HG03135 (cell line): ENCODE data around the gene MIEN1.
"Not testable (repeated sequence)": the region's sequence is repeated elsewhere in the genome, so short reads cannot be mapped to it uniquely, and the experiment has no call there.

Source experiments
- ATAC-seq: cut with Tn5 transposase; IDR thresholded peaks from one replicate; pipeline ENCODE4 v1.9.1; 2021; ENCODE audit warnings: mild to moderate bottlenecking, moderate library complexity; ENCODE audit not compliant: unreplicated experiment

MIEN1 gene

DNA sequence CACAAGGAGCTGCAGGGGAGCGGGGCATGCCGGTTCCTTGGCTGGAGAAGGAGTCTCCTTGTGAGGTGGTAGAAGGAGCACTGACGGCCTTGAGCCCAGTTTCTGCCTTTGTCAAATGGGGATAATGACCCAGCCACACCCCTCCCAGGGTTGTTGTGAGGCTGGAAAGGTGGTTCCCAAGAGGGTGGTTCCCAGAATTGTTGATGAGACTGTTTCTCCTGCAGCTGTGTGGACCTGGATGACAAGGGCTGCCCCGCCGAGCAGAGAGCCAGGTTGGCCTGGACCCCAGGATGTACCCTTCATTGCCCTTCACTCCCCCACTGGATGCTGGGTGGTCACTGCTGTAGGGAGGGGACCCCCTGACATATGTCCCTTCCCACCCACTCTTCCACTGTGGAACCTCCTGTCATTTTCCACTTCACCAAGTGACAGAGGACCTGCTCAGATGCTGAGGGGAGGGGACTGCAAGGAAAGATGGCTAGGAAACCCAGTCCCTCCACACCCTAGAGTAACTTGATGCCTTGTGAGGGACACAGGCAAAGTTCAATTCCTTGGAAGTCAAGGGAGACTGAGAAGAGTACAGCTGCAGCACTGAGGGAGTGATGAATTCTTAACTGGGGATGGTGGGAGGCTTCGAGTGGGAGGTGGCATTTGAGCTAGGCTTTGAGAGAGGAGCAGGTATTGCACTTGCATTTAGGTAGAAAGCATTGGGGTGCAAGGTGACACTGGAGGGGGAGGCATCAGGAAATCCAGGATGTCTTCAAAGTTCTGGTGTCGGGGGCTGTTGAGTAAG is 10.6 kb downstream of the MIEN1 start:
- ATAC-seq = no peak

- no peak for ATAC-seq
Observed at GRCh38 chr17:39717660-39718059, 12.7 kb downstream of the MIEN1 start.

GRCh38 chr17:39716879-39717536 is 13.3 kb downstream of the MIEN1 start:
- ATAC-seq = no peak

DNA sequence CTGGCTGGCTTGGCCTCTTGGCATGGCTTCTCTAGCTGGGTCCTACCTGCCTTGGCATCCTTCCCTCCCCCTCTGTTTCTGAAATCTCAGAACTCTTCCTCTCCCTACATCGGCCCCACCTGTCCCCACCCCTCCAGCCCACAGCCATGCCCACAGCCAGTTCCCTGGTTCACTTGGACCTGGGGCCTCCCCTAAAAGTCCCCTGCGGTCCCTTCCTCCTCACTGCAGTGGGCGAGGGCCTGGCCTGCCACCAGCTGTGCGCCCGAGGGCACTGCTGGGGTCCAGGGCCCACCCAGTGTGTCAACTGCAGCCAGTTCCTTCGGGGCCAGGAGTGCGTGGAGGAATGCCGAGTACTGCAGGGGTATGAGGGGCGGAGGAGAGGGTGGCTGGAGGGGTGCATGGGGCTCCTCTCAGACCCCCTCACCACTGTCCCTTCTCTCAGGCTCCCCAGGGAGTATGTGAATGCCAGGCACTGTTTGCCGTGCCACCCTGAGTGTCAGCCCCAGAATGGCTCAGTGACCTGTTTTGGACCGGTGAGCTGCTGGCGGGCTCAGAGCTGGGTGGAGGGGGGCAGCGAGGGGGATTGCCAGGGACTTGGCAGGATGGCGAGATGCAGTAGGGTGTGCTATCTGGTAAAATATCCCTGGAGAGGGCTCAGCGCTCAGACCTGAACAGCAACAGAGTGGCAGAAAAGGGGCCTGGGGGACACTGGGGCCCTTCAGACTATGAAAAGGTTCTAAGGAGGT is 14.1 kb downstream of the MIEN1 start:
- no peak for ATAC-seq

DNA sequence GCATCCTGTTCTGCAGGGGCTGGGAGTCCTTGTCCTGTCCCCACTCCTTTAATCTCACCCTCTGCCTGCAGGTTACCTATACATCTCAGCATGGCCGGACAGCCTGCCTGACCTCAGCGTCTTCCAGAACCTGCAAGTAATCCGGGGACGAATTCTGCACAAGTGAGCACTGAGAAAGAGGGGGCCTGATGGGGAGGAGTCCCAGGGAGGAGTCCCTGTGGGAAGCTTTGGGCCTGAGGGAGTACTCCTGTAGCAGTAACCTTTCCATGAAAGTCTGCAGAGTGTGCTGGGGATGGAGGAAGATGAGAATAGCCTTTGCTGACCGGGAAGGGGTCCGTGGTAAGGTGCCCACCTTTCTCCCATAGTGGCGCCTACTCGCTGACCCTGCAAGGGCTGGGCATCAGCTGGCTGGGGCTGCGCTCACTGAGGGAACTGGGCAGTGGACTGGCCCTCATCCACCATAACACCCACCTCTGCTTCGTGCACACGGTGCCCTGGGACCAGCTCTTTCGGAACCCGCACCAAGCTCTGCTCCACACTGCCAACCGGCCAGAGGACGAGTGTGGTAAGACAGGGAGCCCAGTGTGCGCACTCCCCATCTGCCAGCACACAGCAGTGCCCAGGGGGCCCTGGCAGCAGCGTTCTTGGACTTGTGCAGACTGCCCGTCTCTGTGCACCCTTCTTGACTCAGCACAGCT is 14.8 kb downstream of the MIEN1 start:
- no peak for ATAC-seq

- no peak for ATAC-seq
Observed at GRCh38 chr17:39714234-39714633, 16.1 kb downstream of the MIEN1 start.

DNA sequence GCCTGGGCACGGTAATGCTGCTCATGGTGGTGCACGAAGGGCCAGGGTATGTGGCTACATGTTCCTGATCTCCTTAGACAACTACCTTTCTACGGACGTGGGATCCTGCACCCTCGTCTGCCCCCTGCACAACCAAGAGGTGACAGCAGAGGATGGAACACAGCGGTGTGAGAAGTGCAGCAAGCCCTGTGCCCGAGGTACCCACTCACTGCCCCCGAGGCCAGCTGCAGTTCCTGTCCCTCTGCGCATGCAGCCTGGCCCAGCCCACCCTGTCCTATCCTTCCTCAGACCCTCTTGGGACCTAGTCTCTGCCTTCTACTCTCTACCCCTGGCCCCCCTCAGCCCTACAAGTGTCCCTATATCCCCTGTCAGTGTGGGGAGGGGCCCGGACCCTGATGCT is 18.5 kb downstream of the MIEN1 start:
- no peak for ATAC-seq

GRCh38 chr17:39711071-39711470 is 19.3 kb downstream of the MIEN1 start:
- not testable (repeated sequence) for ATAC-seq

GRCh38 chr17:39709998-39710964 is 20.1 kb downstream of the MIEN1 start:
- no peak for ATAC-seq

DNA sequence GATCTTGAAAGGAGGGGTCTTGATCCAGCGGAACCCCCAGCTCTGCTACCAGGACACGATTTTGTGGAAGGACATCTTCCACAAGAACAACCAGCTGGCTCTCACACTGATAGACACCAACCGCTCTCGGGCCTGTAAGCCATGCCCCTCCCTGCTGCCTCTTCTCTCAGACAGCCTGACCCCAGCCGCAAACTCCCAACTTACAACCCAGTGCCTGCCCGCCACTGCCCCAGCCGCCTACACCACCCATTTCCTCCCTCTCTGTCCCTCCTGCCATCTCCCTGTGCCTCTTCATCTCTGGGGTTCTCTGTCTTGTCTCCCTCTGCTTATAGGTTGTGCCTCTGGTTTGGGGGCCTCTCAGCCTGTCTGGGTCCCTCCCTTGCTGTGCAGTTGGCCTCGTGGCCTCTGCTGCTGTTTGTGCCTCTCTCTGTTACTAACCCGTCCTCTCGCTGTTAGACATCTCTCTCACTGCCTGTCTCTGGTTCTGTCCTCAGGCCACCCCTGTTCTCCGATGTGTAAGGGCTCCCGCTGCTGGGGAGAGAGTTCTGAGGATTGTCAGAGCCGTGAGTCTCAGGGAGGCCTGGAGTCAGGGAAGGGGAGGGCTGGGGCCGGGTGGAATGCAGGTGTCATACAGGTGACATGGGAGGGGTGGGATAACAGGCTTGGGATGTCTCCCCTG is 20.9 kb downstream of the MIEN1 start:
- ATAC-seq = no peak

DNA sequence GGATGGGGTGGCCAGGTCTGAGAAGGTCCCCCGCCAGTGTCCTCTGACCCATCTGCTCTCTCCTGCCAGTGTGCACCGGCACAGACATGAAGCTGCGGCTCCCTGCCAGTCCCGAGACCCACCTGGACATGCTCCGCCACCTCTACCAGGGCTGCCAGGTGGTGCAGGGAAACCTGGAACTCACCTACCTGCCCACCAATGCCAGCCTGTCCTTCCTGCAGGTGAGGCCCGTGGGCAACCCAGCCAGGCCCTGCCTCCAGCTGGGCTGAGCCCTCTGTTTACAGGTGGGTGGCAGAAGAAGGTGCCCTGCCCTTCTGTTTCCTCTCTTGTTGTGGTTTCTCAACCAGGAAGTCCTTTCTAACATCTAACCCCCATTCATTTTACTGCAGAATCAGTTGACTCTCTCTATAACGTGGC is 23.4 kb downstream of the MIEN1 start:
- no peak for ATAC-seq

DNA sequence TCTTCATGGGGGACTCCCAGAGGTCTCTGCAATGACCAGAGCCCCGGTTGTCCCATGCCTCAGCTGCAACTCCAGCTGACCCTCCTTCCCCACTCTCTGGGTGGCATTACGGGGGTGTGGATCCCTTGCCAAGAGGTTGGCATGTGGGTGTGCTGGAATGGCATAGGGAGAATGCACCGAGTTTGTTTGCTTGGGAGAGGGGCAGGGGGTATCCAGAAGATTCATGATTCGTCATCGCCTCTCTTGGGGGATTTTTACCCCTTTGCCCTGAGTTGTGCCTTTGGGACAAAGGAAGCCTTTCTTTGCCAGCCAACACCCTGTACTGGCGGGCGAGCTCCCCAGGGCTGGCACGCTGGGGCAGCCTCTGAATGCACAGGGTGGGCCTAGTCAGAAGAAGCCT is 23.9 kb downstream of the MIEN1 start:
- no peak for ATAC-seq

- ATAC-seq = no peak
Observed at GRCh38 chr17:39705786-39706348, 24.5 kb downstream of the MIEN1 start.

DNA sequence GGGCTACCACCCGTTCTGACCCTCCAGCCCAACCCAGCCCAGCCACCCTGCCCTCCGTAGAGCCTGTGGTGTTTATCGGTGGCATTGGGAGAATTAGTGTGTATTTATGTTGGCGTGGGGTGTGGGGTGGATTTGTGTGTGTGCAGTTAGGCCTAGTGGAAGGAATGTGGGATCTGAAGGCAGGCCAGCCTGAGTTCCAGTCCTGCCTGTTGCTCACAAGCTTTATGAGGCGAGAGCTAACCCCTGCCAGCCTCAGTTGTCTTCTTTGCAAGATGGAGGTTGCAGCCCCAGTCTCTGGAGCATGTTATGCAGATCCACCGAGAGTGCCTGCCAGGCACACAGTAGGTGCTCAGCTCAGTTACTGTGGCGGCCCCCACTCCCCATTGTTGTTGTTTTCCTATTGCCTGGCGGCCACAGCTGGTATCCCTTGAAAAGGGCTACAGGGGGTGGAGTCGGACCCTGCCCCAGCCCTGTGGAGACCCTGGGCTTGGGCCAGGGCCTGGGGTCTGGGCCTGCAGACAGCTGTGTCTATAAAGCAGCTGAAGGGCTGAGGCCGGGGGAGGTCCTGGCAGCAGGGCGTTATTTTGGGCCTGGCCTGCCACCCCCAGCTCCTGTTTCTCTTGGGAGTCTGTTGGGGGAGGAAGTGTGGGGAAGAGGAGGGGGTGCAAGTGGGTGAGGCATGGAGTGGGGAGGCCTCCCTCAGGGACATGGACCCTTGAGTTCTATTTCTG is 25.3 kb downstream of the MIEN1 start:
- ATAC-seq = no peak

DNA sequence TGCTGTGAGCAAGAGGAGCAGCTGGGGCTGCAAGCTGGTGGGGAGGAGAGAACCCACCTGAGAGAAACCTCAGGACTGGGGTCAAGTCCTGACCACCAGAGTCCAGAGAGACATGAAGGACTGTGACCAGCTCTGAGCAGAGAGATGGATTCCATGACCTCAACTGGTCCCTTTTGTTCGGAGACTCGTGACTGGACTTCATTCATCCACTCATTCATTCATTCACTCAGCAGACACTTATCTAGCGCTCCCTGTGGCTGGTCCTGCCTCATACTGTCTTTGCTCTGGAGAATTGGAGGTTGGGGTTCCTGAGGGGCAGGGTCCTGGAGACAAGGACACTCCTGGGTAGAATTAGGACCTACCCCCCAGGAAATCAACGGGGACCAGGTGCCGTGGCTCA is 26.4 kb downstream of the MIEN1 start:
- ATAC-seq = no peak

GRCh38 chr17:39702901-39703893 is 27.1 kb downstream of the MIEN1 start:
- ATAC-seq = no peak

DNA sequence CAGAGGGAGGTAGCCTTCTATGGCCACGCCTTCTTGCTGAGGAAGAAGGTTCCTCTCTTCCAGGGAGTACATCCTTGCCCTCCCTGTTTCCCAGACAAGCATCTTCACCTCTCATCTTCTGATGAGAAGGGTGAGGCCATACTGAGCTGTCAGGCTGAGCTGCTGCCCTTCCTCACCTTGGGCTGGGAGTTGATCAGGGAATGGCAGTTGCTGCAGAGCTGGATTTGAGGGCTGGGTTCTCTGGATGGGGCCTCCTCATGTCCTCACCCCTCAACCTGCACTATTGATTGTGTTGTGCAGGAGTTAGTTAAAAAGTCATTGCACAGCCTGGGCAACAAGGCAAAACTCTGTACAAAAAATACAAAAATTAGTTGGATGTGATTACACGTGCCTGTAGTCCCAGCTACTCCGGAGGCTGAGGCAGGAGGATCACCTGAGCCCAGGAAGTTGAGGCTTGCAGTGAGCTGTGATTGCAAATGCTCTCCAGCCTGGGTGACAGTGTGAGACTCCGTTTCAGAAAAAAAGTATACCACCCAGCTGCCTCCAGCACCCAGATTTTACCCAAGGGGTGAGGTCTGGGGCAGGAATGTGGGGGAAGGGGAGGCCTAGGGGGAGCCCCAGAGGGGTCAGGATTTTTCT is 28.4 kb downstream of the MIEN1 start:
- ATAC-seq = no peak
